Activated CD8-positive, alpha-beta memory T cell treated with anti-CD3 and anti-CD28 coated beads, Interleukin-2, amount 50 U/mL, for 48 hours (primary cell): ENCODE data around the gene NBPF3.
"Not testable (repeated sequence)": the region's sequence is repeated elsewhere in the genome, so short reads cannot be mapped to it uniquely, and the experiment has no call there.

Source experiments
- DNase-seq: peaks from one replicate; pipeline ENCODE4 v3.0.0-alpha.2; 2020

NBPF3 gene

GRCh38 chr1:21496886-21497285 is 56.9 kb downstream of the NBPF3 start:
- DNase-seq, result no peak

- no peak for DNase-seq
These were observed 57.6 kb downstream of the NBPF3 start for GRCh38 chr1:21497466-21498061.

- no peak for DNase-seq
These were observed 59.5 kb downstream of the NBPF3 start for GRCh38 chr1:21499283-21499950.

- no peak for DNase-seq
These were observed 63.9 kb downstream of the NBPF3 start for GRCh38 chr1:21503706-21504377.

- no peak for DNase-seq
These were observed 66.9 kb downstream of the NBPF3 start for GRCh38 chr1:21506804-21507203.

GRCh38 chr1:21507511-21508270 is 67.8 kb downstream of the NBPF3 start:
- no peak for DNase-seq

- peak; percentile 91 for DNase-seq
These were observed 68.8 kb downstream of the NBPF3 start for GRCh38 chr1:21508580-21509350.

- no peak for DNase-seq
These were observed 69.6 kb downstream of the NBPF3 start, which contains the start of gene ALPL for GRCh38 chr1:21509351-21510112. Gene ALPL, plus strand, starts transcription at chr1:21509423. Its CDS starts 44,659 bp downstream, at chr1:21554082.

- DNase-seq, result no peak
These were observed 70.2 kb downstream of the NBPF3 start for GRCh38 chr1:21510113-21510493.

GRCh38 chr1:21510885-21511578 is 71.1 kb downstream of the NBPF3 start:
- DNase-seq, result no peak

- DNase-seq, result no peak
These were observed 71.9 kb downstream of the NBPF3 start for GRCh38 chr1:21511579-21512522.

GRCh38 chr1:21514245-21514644 is 74.3 kb downstream of the NBPF3 start:
- DNase-seq, result no peak

- DNase-seq, result no peak
These were observed 77.2 kb downstream of the NBPF3 start for GRCh38 chr1:21517161-21517589.

- no peak for DNase-seq
These were observed 77.9 kb downstream of the NBPF3 start for GRCh38 chr1:21517660-21518480.

- DNase-seq, result no peak
These were observed 79.0 kb downstream of the NBPF3 start for GRCh38 chr1:21518774-21519455.

- not testable (repeated sequence) for DNase-seq
These were observed 79.6 kb downstream of the NBPF3 start for GRCh38 chr1:21519486-21520070.

GRCh38 chr1:21520899-21521716 is 81.2 kb downstream of the NBPF3 start:
- DNase-seq, result no peak
